Kidney epithelial cell (primary cell): ENCODE results near the gene MIEF1. TPM values are rescaled to one million over a fixed set of nuclear protein-coding genes. Genes with fewer than 3 reads are reported as not detected.
"Not testable (repeated sequence)": the region's sequence is repeated elsewhere in the genome, so short reads cannot be mapped to it uniquely, and the experiment has no call there.

Experiments
- DNase-seq: peaks from one replicate; pipeline ENCODE4 v3.0.0-alpha.2; 2010; ENCODE audit warnings: low read depth
- H3K27me3 ChIP-seq: 2 replicates; pipeline ENCODE4 v1.6.0; 2011; ENCODE audit warnings: low read length; ENCODE audit not compliant: control insufficient read depth, insufficient read depth
- H3K36me3 ChIP-seq: 2 replicates; pipeline ENCODE4 v1.5.1; 2011; ENCODE audit warnings: low read length; ENCODE audit not compliant: control insufficient read depth, insufficient read depth
- H3K4me3 ChIP-seq: 2 replicates; pipeline ENCODE4 v1.5.1; 2011; ENCODE audit warnings: low read depth, mild to moderate bottlenecking, control low read depth, low read length
- CTCF ChIP-seq: IDR thresholded peaks from 2 replicates; pipeline ENCODE4 v1.5.1; 2011; ENCODE audit warnings: mild to moderate bottlenecking, moderate library complexity, low read length, control low read depth, inconsistent platforms; ENCODE audit not compliant: insufficient read depth, poor library complexity, severe bottlenecking
- total RNA-seq: library from RNA; depleted of rRNA; stranded (reverse); fragments of >200 nt; gene quantifications from 2 replicates; pipeline ENCODE4 v1.2.3, GENCODE V29; 2015

MIEF1 gene
- total RNA-seq, 1 donor from 2014 or later, result 54.6 TPM

GRCh38 chr22:39517470-39517869 lies 15.4 kb downstream of the MIEF1 start:
- Histone ChIP-seq H3K36me3 (peaks cover 5% of the 10 kb centered on the region), H3K27me3 (no peaks in the 10 kb centered on the region), H3K4me3 (no peak overlapping the region)
- no peak for TF ChIP-seq CTCF
- no peak for DNase-seq

- H3K36me3 ChIP-seq, result peaks cover 9% of the 10 kb centered on the region
- TF ChIP-seq CTCF, result no peak
- no peak overlapping the region for H3K4me3 ChIP-seq
- DNase-seq, result no peak
- H3K27me3 ChIP-seq, result no peaks in the 10 kb centered on the region
Measured at GRCh38 chr22:39518144-39518786, 16.2 kb downstream of the MIEF1 start.

GRCh38 chr22:39518996-39519680 lies 17.0 kb downstream of the MIEF1 start:
- no peak for DNase-seq
- peak overlapping the region; percentile 98 for H3K4me3 ChIP-seq
- TF ChIP-seq CTCF, result no peak
- H3K36me3 ChIP-seq, result peaks cover 10% of the 10 kb centered on the region
- no peaks in the 10 kb centered on the region for H3K27me3 ChIP-seq

GRCh38 chr22:39519681-39520225 lies 17.7 kb downstream of the MIEF1 start:
- no peaks in the 10 kb centered on the region for H3K27me3 ChIP-seq
- DNase-seq, result peak; percentile 93
- TF ChIP-seq CTCF, result peak; percentile 37
- H3K36me3 ChIP-seq, result peaks cover 11% of the 10 kb centered on the region
- peak overlapping the region; percentile 98 for H3K4me3 ChIP-seq

GRCh38 chr22:39520226-39521105 lies 18.4 kb downstream of the MIEF1 start, which contains the start of gene ATF4:
Gene ATF4, plus strand, starts transcription at chr22:39520562. Its CDS starts 884 bp downstream, at chr22:39521446.
- H3K36me3 ChIP-seq, result peaks cover 9% of the 10 kb centered on the region
- H3K27me3 ChIP-seq, result no peaks in the 10 kb centered on the region
- no peak for DNase-seq
- H3K4me3 ChIP-seq, result peak within 1 kb of the TSS; percentile 98
- TF ChIP-seq CTCF, result no peak

GRCh38 chr22:39521106-39521885 lies 19.2 kb downstream of the MIEF1 start:
- H3K27me3 ChIP-seq, DNase-seq, H3K36me3 ChIP-seq: not testable (repeated sequence)
- peak overlapping the region; percentile 98 for H3K4me3 ChIP-seq

- not testable (repeated sequence) for H3K27me3 ChIP-seq, DNase-seq, H3K36me3 ChIP-seq
- peak overlapping the region; percentile 98 for H3K4me3 ChIP-seq
Measured at GRCh38 chr22:39522091-39522490, 20.0 kb downstream of the MIEF1 start.
